ENCODE measurements around the gene NOX5.

NOX5 gene

GRCh38 chr15:69026355-69026754, 11.9 kb downstream of the NOX5 start:
- DNase-seq, result no peak

- no peak for DNase-seq
Measured at GRCh38 chr15:69027976-69028518, 13.6 kb downstream of the NOX5 start.

GRCh38 chr15:69031013-69032001, 16.8 kb downstream of the NOX5 start:
- no peak for DNase-seq

GRCh38 chr15:69032031-69032430, 17.5 kb downstream of the NOX5 start:
- no peak for DNase-seq

- DNase-seq, result no peak
Measured at GRCh38 chr15:69032703-69033373, 18.3 kb downstream of the NOX5 start.

- no peak for DNase-seq
Measured at GRCh38 chr15:69034352-69034751, 19.9 kb downstream of the NOX5 start.

GRCh38 chr15:69035205-69035917, 20.9 kb downstream of the NOX5 start:
- no peak for DNase-seq

GRCh38 chr15:69035918-69036258, 21.4 kb downstream of the NOX5 start:
- no peak for DNase-seq

GRCh38 chr15:69036826-69037225, 22.3 kb downstream of the NOX5 start:
- no peak for DNase-seq

GRCh38 chr15:69037482-69037881, 23.0 kb downstream of the NOX5 start:
- DNase-seq, result no peak

- DNase-seq, result no peak
Measured at GRCh38 chr15:69037977-69038376, 23.5 kb downstream of the NOX5 start.

GRCh38 chr15:69038508-69038907, 24.0 kb downstream of the NOX5 start:
- no peak for DNase-seq

GRCh38 chr15:69039516-69040225, 25.2 kb downstream of the NOX5 start:
- DNase-seq, result no peak

GRCh38 chr15:69042531-69042930, 28.0 kb downstream of the NOX5 start:
- no peak for DNase-seq

GRCh38 chr15:69045802-69046201, 31.3 kb downstream of the NOX5 start:
- no peak for DNase-seq

GRCh38 chr15:69046781-69047180, 32.3 kb downstream of the NOX5 start:
- no peak for DNase-seq

GRCh38 chr15:69049976-69050375, 35.5 kb downstream of the NOX5 start:
- no peak for DNase-seq

- no peak for DNase-seq
Measured at GRCh38 chr15:69055251-69055650, 40.8 kb downstream of the NOX5 start.

- DNase-seq, result no peak
Measured at GRCh38 chr15:69056365-69056764, 41.9 kb downstream of the NOX5 start.

- peak; percentile 44 to 69 (median 58) for DNase-seq
Measured at GRCh38 chr15:69058830-69059556, 44.5 kb downstream of the NOX5 start.

- DNase-seq, result no peak
Measured at GRCh38 chr15:69059557-69059943, 45.1 kb downstream of the NOX5 start.

GRCh38 chr15:69060041-69060481, 45.6 kb downstream of the NOX5 start:
- DNase-seq, result no peak

Measured in activated naive CD4-positive, alpha-beta T cell (primary cell).